Right cardiac atrium (tissue), 5 donors: ENCODE data around the gene GARNL3. TPM values are rescaled to one million over a fixed set of nuclear protein-coding genes. Genes with fewer than 3 reads are reported as not detected.

Experiments used
- ATAC-seq, 2 donors: fragments of 200-7000 bp; cut with Tn5 transposase; one replicate each; pipeline versions ENCODE4 v1.8.0 to v1.9.1; 2020; ENCODE audit warnings: moderate library complexity in 2 of 2, mild to moderate bottlenecking in 1 of 2
- DNase-seq, 3 donors: peaks; one replicate each; pipeline ENCODE4 v3.0.0-alpha.2; 2020
- H3K27ac ChIP-seq: one replicate; pipeline ENCODE4 v1.5.1; 2013; ENCODE audit warnings: mild to moderate bottlenecking, low read length, control low read depth, moderate library complexity
- H3K27me3 ChIP-seq: one replicate; pipeline ENCODE4 v1.6.1; 2013; ENCODE audit not compliant: control insufficient read depth, insufficient read depth
- H3K4me1 ChIP-seq: one replicate; pipeline ENCODE4 v1.6.1; 2013; ENCODE audit warnings: low read length; ENCODE audit not compliant: control insufficient read depth, insufficient read depth
- H3K4me3 ChIP-seq: one replicate; pipeline ENCODE4 v1.5.1; 2013; ENCODE audit warnings: low read length, control low read depth
- H3K9me3 ChIP-seq: one replicate; pipeline ENCODE4 v1.6.1; 2013; ENCODE audit warnings: low read length; ENCODE audit not compliant: control insufficient read depth
- WGBS: extraction: QIAGEN DNeasy Blood & Tissue Kit; methylation state at CpG from one replicate; pipeline ENCODE4 v1.1.7; 2013; 5-methylcytosine and 5-hydroxymethylcytosine counted together
- intact Hi-C, 4 donors: fragments of 100-400 bp; cut with DNase I; formaldehyde crosslinking; loops; one replicate each; pipeline versions ENCODE4 v1.11.0 to v1.14.0; 2022 to 2023
- polyA plus RNA-seq: library from polyadenylated mRNA; stranded (reverse); fragments of 200-250 nt; gene quantifications from one replicate; pipeline ENCODE4 v1.2.3, GENCODE V29; 2013
- total RNA-seq, 4 donors: library from RNA; stranded (reverse); fragmentation: NEBNext Ultra II Directional; extraction: Animal tissue kit (Norgen Biotek cat#: 25700); gene quantifications; one replicate each; pipeline ENCODE4 v1.2.1, GENCODE V29; 2021
- donor health status: healthy with polysubstance abuse.
- donor health status: DM: no; HTN: yes; CAD: no.
- donor health status: DM: no; HTN: no; CAD: no.
- donor health status: DM: no; HTN: yes; CAD: no; lungs with severe emphysema.
- donor health status: DM: yes; HTN: yes; CAD: no.

Gene GARNL3
- total and polyA plus RNA-seq, 5 donors, result 9.1 to 24.2 (median 16.4) TPM

DNA sequence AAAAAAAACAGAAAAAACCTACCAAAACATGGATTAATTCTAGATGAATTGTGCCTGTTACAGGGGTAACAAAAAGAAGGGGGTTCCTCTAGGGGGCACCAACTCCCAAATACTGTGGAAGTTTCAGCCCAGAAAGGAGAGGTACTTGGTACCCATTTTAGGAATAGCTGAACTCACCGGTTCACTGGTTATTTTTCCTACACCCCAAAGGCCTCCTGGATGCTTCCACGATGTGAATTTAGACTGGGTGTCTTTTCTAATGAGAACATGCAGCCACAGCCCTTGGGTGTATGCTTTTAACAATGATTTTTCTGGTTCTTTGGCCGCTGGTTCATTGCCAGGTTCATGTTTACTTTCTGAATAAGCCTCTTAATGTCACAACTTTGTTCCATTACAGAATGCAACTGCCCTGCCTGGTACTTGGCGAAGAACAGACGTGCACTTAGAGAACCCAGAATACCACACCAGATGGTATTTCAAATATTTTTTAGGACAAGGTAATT, 46.7 kb downstream of the GARNL3 start:
- ATAC-seq, result peak; percentile 20 to 55
- Histone ChIP-seq H3K4me1 (peaks cover 9% of the 10 kb centered on the region), H3K27me3 (no peaks in the 10 kb centered on the region), H3K4me3 (no peak overlapping the region), H3K9me3 (no peaks in the 10 kb centered on the region), H3K27ac (peak overlapping the region; percentile 72)
- intact Hi-C loops, result loop anchor here in 1 of 4 donors (5.0 kb wide), 1 partner anchor 46 kb away; no protein-coding TSS in a partner anchor
- 44% methylated on average over 5 of the region's 5 CpGs for WGBS
- DNase-seq, result no peak

- DNase-seq (no peak), ATAC-seq (no peak)
- no peaks in the 10 kb centered on the region for H3K27me3 ChIP-seq
- H3K4me3 ChIP-seq, result no peak overlapping the region
- intact Hi-C loops, result loop anchor here in 1 of 4 donors (5.0 kb wide), 1 partner anchor 44 kb away; no protein-coding TSS in a partner anchor
- H3K4me1 ChIP-seq, result peaks cover 7% of the 10 kb centered on the region
- H3K27ac ChIP-seq, result no peak overlapping the region
- H3K9me3 ChIP-seq, result no peaks in the 10 kb centered on the region
- 96% methylated on average over 7 of the region's 7 CpGs for WGBS
These were observed 48.5 kb downstream of the GARNL3 start for GRCh38 chr9:127313042-127313560.

DNA sequence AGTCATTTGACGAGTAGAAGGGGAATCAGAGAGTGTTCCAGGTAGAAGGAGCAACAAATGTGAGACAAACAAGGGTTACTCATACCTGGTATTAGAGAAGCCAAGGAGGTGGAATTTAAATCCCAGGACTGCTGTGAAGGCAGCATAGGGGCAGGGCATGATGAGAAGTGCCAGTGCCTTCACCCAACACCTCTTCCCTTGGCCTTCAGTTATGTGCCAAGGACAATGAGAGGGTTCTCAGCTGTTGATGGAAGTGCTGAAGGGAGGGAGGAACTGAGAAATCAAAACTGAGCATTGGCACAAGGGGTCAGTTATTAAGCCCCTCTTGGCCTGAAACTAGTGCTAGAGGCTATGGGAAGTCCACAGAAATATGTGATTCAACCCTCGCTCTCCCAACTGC, 50.3 kb downstream of the GARNL3 start:
- no peaks in the 10 kb centered on the region for H3K9me3 ChIP-seq
- DNase-seq (no peak), ATAC-seq (peak; percentile 58 to 66)
- WGBS, result 78% methylated on average over 2 of the region's 2 CpGs
- H3K27ac ChIP-seq, result peak overlapping the region; percentile 70
- H3K4me3 ChIP-seq, result no peak overlapping the region
- H3K27me3 ChIP-seq, result no peaks in the 10 kb centered on the region
- intact Hi-C loops, result loop anchor here in 1 of 4 donors (5.0 kb wide), 1 partner anchor 42 kb away; no protein-coding TSS in a partner anchor
- H3K4me1 ChIP-seq, result peaks cover 7% of the 10 kb centered on the region

- peak in 1 of 2 donors; percentile 38 for ATAC-seq
- intact Hi-C loops, result no loop called here
- H3K4me1 ChIP-seq, result peaks cover 4% of the 10 kb centered on the region
- H3K27ac ChIP-seq, result no peak overlapping the region
- no peak for DNase-seq
- no peaks in the 10 kb centered on the region for H3K9me3 ChIP-seq
- no peaks in the 10 kb centered on the region for H3K27me3 ChIP-seq
- H3K4me3 ChIP-seq, result no peak overlapping the region
- 64% methylated on average over 5 of the region's 5 CpGs for WGBS
These were observed 52.2 kb downstream of the GARNL3 start for GRCh38 chr9:127316586-127317323.

GRCh38 chr9:127318651-127319167, 54.1 kb downstream of the GARNL3 start:
- Histone ChIP-seq H3K27me3 (no peaks in the 10 kb centered on the region), H3K9me3 (no peaks in the 10 kb centered on the region), H3K4me3 (no peak overlapping the region), H3K4me1 (peaks cover 4% of the 10 kb centered on the region), H3K27ac (peak overlapping the region; percentile 71)
- DNase-seq (no peak), ATAC-seq (peak; percentile 66 to 69)
- intact Hi-C loops, result no loop called here
- WGBS, result 55% methylated on average over 5 of the region's 5 CpGs

DNA sequence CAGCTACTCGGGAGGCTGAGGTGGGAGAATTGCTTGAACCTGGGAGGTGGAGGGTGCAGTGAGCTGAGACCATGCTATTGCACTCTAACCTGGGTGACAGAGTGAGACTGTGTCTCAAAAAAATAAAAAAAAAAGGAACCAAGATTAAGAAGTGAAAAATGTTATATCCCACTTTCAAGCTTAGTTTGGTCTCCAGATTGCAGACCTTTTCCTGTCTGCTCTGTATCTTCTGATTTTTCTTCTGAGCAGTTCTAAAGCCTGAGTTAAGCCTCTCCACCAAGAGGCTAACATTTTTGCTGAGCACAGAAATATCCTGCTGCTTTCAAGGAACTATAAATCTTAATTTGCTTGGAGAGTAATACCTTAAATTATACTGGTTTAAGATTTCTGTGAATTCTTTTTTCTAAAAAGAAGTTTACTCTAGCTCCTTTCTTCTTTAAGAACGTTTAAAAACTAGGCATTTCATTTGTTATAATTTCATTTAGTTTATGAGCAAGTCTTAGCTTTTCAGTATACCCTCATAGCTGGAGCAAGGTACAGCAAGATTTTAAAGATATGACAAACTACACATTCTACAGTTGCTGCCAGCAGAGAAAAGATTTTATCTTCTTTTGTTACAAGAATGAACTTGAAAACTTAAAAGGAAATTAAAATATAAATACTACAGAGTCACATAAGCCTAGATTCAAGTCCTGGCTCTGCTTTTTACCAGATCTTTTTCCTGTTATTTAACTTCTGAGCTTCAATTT, 55.0 kb downstream of the GARNL3 start:
- Histone ChIP-seq H3K9me3 (no peaks in the 10 kb centered on the region), H3K4me1 (no peaks in the 10 kb centered on the region), H3K4me3 (no peak overlapping the region), H3K27me3 (no peaks in the 10 kb centered on the region), H3K27ac (no peak overlapping the region)
- WGBS, result 58% methylated on average over 2 of the region's 2 CpGs
- ATAC-seq, result no peak
- no peak for DNase-seq
- intact Hi-C loops, result no loop called here

- ATAC-seq, result no peak
- 72% methylated on average over 2 of the region's 2 CpGs for WGBS
- no peaks in the 10 kb centered on the region for H3K4me1 ChIP-seq
- H3K27me3 ChIP-seq, result no peaks in the 10 kb centered on the region
- no peaks in the 10 kb centered on the region for H3K9me3 ChIP-seq
- intact Hi-C loops, result no loop called here
- no peak overlapping the region for H3K4me3 ChIP-seq
- no peak for DNase-seq
- no peak overlapping the region for H3K27ac ChIP-seq
These were observed 55.5 kb downstream of the GARNL3 start for GRCh38 chr9:127320115-127320378.

GRCh38 chr9:127323393-127323792, 58.8 kb downstream of the GARNL3 start:
- intact Hi-C loops, result no loop called here
- H3K27ac ChIP-seq, result no peak overlapping the region
- no peaks in the 10 kb centered on the region for H3K4me1 ChIP-seq
- H3K9me3 ChIP-seq, result no peaks in the 10 kb centered on the region
- no peak for ATAC-seq
- no peaks in the 10 kb centered on the region for H3K27me3 ChIP-seq
- 89% methylated on average over 5 of the region's 5 CpGs for WGBS
- H3K4me3 ChIP-seq, result no peak overlapping the region
- DNase-seq, result no peak

- intact Hi-C loops, result no loop called here
- Histone ChIP-seq H3K9me3 (no peaks in the 10 kb centered on the region), H3K4me3 (no peak overlapping the region), H3K27ac (no peak overlapping the region), H3K4me1 (peaks cover 4% of the 10 kb centered on the region), H3K27me3 (no peaks in the 10 kb centered on the region)
- WGBS, result 77% methylated on average over 5 of the region's 5 CpGs
- no peak for DNase-seq
- ATAC-seq, result no peak
These were observed 65.9 kb downstream of the GARNL3 start for GRCh38 chr9:127330501-127330900.

GRCh38 chr9:127333221-127334064, 68.9 kb downstream of the GARNL3 start:
- intact Hi-C loops, result no loop called here
- Histone ChIP-seq H3K27ac (peak overlapping the region; percentile 7), H3K4me3 (no peak overlapping the region), H3K27me3 (no peaks in the 10 kb centered on the region), H3K9me3 (no peaks in the 10 kb centered on the region), H3K4me1 (peaks cover 15% of the 10 kb centered on the region)
- ATAC-seq (peak in 1 of 2 donors; percentile 50), DNase-seq (no peak)
- 65% methylated on average over 5 of the region's 5 CpGs for WGBS
